Measurements from ENCODE around the gene OBSCN.

GRCh38 chr1:228411121-228411520, 203.3 kb downstream of the OBSCN start:
- TF ChIP-seq CTCF (IDR thresholded peaks at IDR 0.05; ENCODE audit: extremely low read depth in 1 of 2, insufficient read depth in 1 of 2, low read depth in 1 of 2, low read length in 2 of 2) (no peak), POLR2A (IDR thresholded peaks at IDR 0.05; ENCODE audit: low read depth, low read length) (no peak), EZH2 (IDR thresholded peaks at IDR 0.05; ENCODE audit: borderline replicate concordance, low read depth, low read length, severe bottlenecking) (no peak), POLR2AphosphoS5 (IDR thresholded peaks at IDR 0.05; ENCODE audit: insufficient read depth, low read depth, low read length) (no peak), MAX (IDR thresholded peaks at IDR 0.05; ENCODE audit: insufficient read depth, insufficient read length) (no peak), MYC (IDR thresholded peaks at IDR 0.05; ENCODE audit: low read depth, low read length) (no peak), JUN (IDR thresholded peaks at IDR 0.05; ENCODE audit: borderline replicate concordance, insufficient read depth, insufficient read length, low read depth) (no peak), GATA2 (IDR thresholded peaks at IDR 0.05; ENCODE audit: insufficient read depth, insufficient read length, low read depth, low read length) (no peak), FOS (IDR thresholded peaks at IDR 0.05; ENCODE audit: borderline replicate concordance, insufficient read depth, low read length) (no peak)
